Effector memory CD8-positive, alpha-beta T cell (primary cell): ENCODE data around the gene GPC4.
"Not testable (repeated sequence)": the region's sequence is repeated elsewhere in the genome, so short reads cannot be mapped to it uniquely, and the experiment has no call there.

ENCODE experiments used
- ATAC-seq: fragments of 150-1000 bp; cut with Tn5 transposase; replicated peaks from 2 replicates; pipeline ENCODE4 v1.10.0; 2021; ENCODE audit warnings: mild to moderate bottlenecking, moderate library complexity
- DNase-seq, 3 experiments: peaks; one replicate each; pipeline ENCODE4 v3.0.0; 2021
- H3K27ac Mint-ChIP-seq, 2 donors: one replicate each; pipeline ENCODE4 v1.8.0; 2022; ENCODE audit warnings: mild to moderate bottlenecking in 2 of 2, mixed read lengths in 2 of 2, moderate library complexity in 2 of 2
- H3K27me3 Mint-ChIP-seq, 2 donors: one replicate each; pipeline ENCODE4 v1.8.0; 2022; ENCODE audit warnings: mixed read lengths in 2 of 2
- H3K36me3 Mint-ChIP-seq: one replicate; pipeline ENCODE4 v1.8.0; 2022; ENCODE audit warnings: mild to moderate bottlenecking, moderate library complexity, mixed read lengths; ENCODE audit not compliant: insufficient read depth
- H3K4me1 Mint-ChIP-seq, 2 donors: one replicate each; pipeline ENCODE4 v1.8.0; 2022; ENCODE audit warnings: low read depth in 2 of 2, mixed read lengths in 2 of 2
- H3K4me3 Mint-ChIP-seq, 2 donors: one replicate each; pipeline ENCODE4 v1.8.0; 2022; ENCODE audit warnings: mild to moderate bottlenecking in 2 of 2, mixed read lengths in 2 of 2, moderate library complexity in 2 of 2
- H3K9me3 Mint-ChIP-seq, 2 donors: one replicate each; pipeline ENCODE4 v1.8.0; 2022; ENCODE audit warnings: mixed read lengths in 2 of 2

The GPC4 gene

GRCh38 chrX:133335027-133335426, 80.3 kb downstream of the GPC4 start:
- Mint-ChIP-seq H3K36me3 (no peaks in the 10 kb centered on the region), H3K27me3 (no peaks in the 10 kb centered on the region), H3K4me1 (no peaks in the 10 kb centered on the region), H3K9me3 (no peaks in the 10 kb centered on the region), H3K4me3 (no peak overlapping the region), H3K27ac (no peak overlapping the region)
- DNase-seq, result no peak
- no peak for ATAC-seq

- Mint-ChIP-seq H3K36me3 (no peaks in the 10 kb centered on the region), H3K27me3 (no peaks in the 10 kb centered on the region), H3K9me3 (no peaks in the 10 kb centered on the region), H3K4me1 (no peaks in the 10 kb centered on the region), H3K4me3 (no peak overlapping the region), H3K27ac (no peak overlapping the region)
- DNase-seq (no peak), ATAC-seq (no peak)
These were observed 82.0 kb downstream of the GPC4 start for GRCh38 chrX:133333154-133333750.

- Mint-ChIP-seq H3K9me3 (no peaks in the 10 kb centered on the region), H3K27ac (no peak overlapping the region), H3K4me3 (no peak overlapping the region), H3K27me3 (no peaks in the 10 kb centered on the region), H3K4me1 (no peaks in the 10 kb centered on the region), H3K36me3 (no peaks in the 10 kb centered on the region)
- no peak for ATAC-seq
- no peak for DNase-seq
These were observed 82.6 kb downstream of the GPC4 start for GRCh38 chrX:133332737-133333136.

GRCh38 chrX:133330956-133331355, 84.3 kb downstream of the GPC4 start:
- H3K9me3 Mint-ChIP-seq, result no peaks in the 10 kb centered on the region
- H3K27me3 Mint-ChIP-seq, result no peaks in the 10 kb centered on the region
- H3K4me1 Mint-ChIP-seq, result no peaks in the 10 kb centered on the region
- no peak for DNase-seq
- H3K36me3 Mint-ChIP-seq, result no peaks in the 10 kb centered on the region
- ATAC-seq, result no peak
- H3K27ac Mint-ChIP-seq, result no peak overlapping the region
- H3K4me3 Mint-ChIP-seq, result no peak overlapping the region

GRCh38 chrX:133325422-133325821, 89.9 kb downstream of the GPC4 start:
- H3K9me3 Mint-ChIP-seq, result no peaks in the 10 kb centered on the region
- no peaks in the 10 kb centered on the region for H3K4me1 Mint-ChIP-seq
- no peak overlapping the region for H3K4me3 Mint-ChIP-seq
- ATAC-seq (no peak), DNase-seq (no peak)
- H3K27ac Mint-ChIP-seq, result no peak overlapping the region
- no peaks in the 10 kb centered on the region for H3K36me3 Mint-ChIP-seq
- H3K27me3 Mint-ChIP-seq, result no peaks in the 10 kb centered on the region

- ATAC-seq (no peak), DNase-seq (no peak)
- Mint-ChIP-seq H3K9me3 (no peaks in the 10 kb centered on the region), H3K36me3 (no peaks in the 10 kb centered on the region), H3K4me3 (no peak overlapping the region), H3K27me3 (no peaks in the 10 kb centered on the region), H3K27ac (no peak overlapping the region), H3K4me1 (no peaks in the 10 kb centered on the region)
These were observed 91.9 kb downstream of the GPC4 start for GRCh38 chrX:133323431-133323830.

- not testable (repeated sequence) for ATAC-seq, H3K4me3 Mint-ChIP-seq, H3K27ac Mint-ChIP-seq, H3K9me3 Mint-ChIP-seq, DNase-seq, H3K27me3 Mint-ChIP-seq, H3K36me3 Mint-ChIP-seq, H3K4me1 Mint-ChIP-seq
These were observed 93.0 kb downstream of the GPC4 start for GRCh38 chrX:133322269-133322668.

- H3K27me3 Mint-ChIP-seq, result no peaks in the 10 kb centered on the region
- H3K27ac Mint-ChIP-seq, result no peak overlapping the region
- no peaks in the 10 kb centered on the region for H3K4me1 Mint-ChIP-seq
- no peak overlapping the region for H3K4me3 Mint-ChIP-seq
- DNase-seq, result no peak
- no peaks in the 10 kb centered on the region for H3K36me3 Mint-ChIP-seq
- H3K9me3 Mint-ChIP-seq, result no peaks in the 10 kb centered on the region
- ATAC-seq, result no peak
These were observed 93.8 kb downstream of the GPC4 start for GRCh38 chrX:133321451-133321850.

- Mint-ChIP-seq H3K27ac (no peak overlapping the region), H3K27me3 (peaks cover 0 to 11% of the 10 kb centered on the region in 2 donors), H3K4me1 (no peaks in the 10 kb centered on the region), H3K4me3 (no peak overlapping the region), H3K9me3 (no peaks in the 10 kb centered on the region), H3K36me3 (no peaks in the 10 kb centered on the region)
- DNase-seq, result no peak
- no peak for ATAC-seq
These were observed 101.0 kb downstream of the GPC4 start for GRCh38 chrX:133314281-133314680.

- H3K27me3 Mint-ChIP-seq, result peaks cover 0 to 11% of the 10 kb centered on the region in 2 donors
- H3K27ac Mint-ChIP-seq, result no peak overlapping the region
- H3K36me3 Mint-ChIP-seq, result no peaks in the 10 kb centered on the region
- H3K9me3 Mint-ChIP-seq, result no peaks in the 10 kb centered on the region
- DNase-seq (no peak), ATAC-seq (no peak)
- no peak overlapping the region for H3K4me3 Mint-ChIP-seq
- no peaks in the 10 kb centered on the region for H3K4me1 Mint-ChIP-seq
These were observed 106.8 kb downstream of the GPC4 start for GRCh38 chrX:133308499-133308897.

GRCh38 chrX:133307637-133308498, 107.4 kb downstream of the GPC4 start:
- Mint-ChIP-seq H3K36me3 (no peaks in the 10 kb centered on the region), H3K27me3 (peaks cover 0 to 11% of the 10 kb centered on the region in 2 donors), H3K4me3 (no peak overlapping the region), H3K27ac (no peak overlapping the region), H3K4me1 (no peaks in the 10 kb centered on the region), H3K9me3 (no peaks in the 10 kb centered on the region)
- DNase-seq (no peak), ATAC-seq (no peak)

GRCh38 chrX:133307094-133307493, 108.2 kb downstream of the GPC4 start:
- peaks cover 0 to 10% of the 10 kb centered on the region in 2 donors for H3K27me3 Mint-ChIP-seq
- DNase-seq (no peak), ATAC-seq (no peak)
- no peaks in the 10 kb centered on the region for H3K36me3 Mint-ChIP-seq
- H3K27ac Mint-ChIP-seq, result no peak overlapping the region
- H3K4me3 Mint-ChIP-seq, result no peak overlapping the region
- H3K4me1 Mint-ChIP-seq, result no peaks in the 10 kb centered on the region
- H3K9me3 Mint-ChIP-seq, result no peaks in the 10 kb centered on the region

GRCh38 chrX:133306316-133306715, 109.0 kb downstream of the GPC4 start:
- no peak overlapping the region for H3K27ac Mint-ChIP-seq
- no peak overlapping the region for H3K4me3 Mint-ChIP-seq
- no peaks in the 10 kb centered on the region for H3K36me3 Mint-ChIP-seq

GRCh38 chrX:133305348-133305747, 109.9 kb downstream of the GPC4 start:
- DNase-seq (no peak), ATAC-seq (no peak)
- H3K27me3 Mint-ChIP-seq, result no peaks in the 10 kb centered on the region
- no peaks in the 10 kb centered on the region for H3K9me3 Mint-ChIP-seq
- no peak overlapping the region for H3K4me3 Mint-ChIP-seq
- no peaks in the 10 kb centered on the region for H3K4me1 Mint-ChIP-seq
- H3K27ac Mint-ChIP-seq, result no peak overlapping the region
- H3K36me3 Mint-ChIP-seq, result no peaks in the 10 kb centered on the region

More at GRCh38 chrX:133306316-133306715, 109.0 kb downstream of the GPC4 start:
- Mint-ChIP-seq H3K9me3 (no peaks in the 10 kb centered on the region), H3K27me3 (peaks cover 0 to 2% of the 10 kb centered on the region in 2 donors), H3K4me1 (no peaks in the 10 kb centered on the region)
- DNase-seq, result no peak
- ATAC-seq, result no peak
